ENCODE results near the gene ABCC3.
"Not testable (repeated sequence)": the region's sequence is repeated elsewhere in the genome, so short reads cannot be mapped to it uniquely, and the experiment has no call there.

ABCC3 gene

DNA sequence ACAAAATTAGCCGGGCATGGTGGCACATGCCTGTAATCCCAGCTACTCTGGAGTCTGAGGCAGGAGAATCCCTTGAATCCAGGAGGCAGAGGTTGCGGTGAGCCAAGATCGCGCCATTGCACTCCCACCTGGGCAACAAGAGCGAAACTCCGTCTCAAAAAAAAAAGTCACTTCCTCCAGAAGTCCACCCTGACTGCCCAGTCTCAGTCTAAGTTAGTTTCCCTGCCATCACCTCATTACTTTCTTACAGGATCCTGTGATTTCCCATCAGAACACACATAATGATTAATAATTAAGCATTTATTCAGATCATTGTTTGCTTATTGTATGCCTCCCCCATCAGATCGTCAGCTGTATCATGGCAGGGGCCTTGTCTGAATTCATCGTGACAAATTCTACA, 31.6 kb downstream of the ABCC3 start:
- DNase-seq (ENCODE audit: low spot score) = no peak

DNA sequence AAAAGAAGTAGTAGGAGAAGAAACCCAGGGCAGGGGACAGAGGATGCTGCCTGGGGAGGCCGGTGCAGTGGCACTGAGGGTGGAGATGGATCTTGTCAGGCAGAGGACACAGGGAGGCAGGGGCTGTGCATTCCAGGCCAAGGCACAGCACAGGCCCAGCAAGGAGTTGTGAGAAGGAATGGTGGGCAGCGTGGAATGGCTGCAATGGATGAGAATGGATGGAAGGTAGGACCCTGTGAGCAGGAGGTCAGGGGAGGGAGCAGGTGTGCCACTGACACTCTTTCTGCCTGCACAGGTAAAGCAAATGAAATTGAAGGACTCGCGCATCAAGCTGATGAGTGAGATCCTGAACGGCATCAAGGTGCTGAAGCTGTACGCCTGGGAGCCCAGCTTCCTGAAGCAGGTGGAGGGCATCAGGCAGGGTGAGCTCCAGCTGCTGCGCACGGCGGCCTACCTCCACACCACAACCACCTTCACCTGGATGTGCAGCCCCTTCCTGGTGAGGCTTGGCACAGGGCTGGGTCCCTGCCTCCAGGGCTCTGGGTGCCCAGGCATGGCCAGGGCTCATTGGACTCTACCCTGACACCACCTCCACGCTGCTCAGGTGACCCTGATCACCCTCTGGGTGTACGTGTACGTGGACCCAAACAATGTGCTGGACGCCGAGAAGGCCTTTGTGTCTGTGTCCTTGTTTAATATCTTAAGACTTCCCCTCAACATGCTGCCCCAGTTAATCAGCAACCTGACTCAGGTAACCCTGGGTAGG, 32.8 kb downstream of the ABCC3 start:
- DNase-seq (ENCODE audit: low spot score) = no peak

GRCh38 chr17:50668025-50668837, 33.5 kb downstream of the ABCC3 start:
- no peak for DNase-seq (ENCODE audit: low spot score)

DNA sequence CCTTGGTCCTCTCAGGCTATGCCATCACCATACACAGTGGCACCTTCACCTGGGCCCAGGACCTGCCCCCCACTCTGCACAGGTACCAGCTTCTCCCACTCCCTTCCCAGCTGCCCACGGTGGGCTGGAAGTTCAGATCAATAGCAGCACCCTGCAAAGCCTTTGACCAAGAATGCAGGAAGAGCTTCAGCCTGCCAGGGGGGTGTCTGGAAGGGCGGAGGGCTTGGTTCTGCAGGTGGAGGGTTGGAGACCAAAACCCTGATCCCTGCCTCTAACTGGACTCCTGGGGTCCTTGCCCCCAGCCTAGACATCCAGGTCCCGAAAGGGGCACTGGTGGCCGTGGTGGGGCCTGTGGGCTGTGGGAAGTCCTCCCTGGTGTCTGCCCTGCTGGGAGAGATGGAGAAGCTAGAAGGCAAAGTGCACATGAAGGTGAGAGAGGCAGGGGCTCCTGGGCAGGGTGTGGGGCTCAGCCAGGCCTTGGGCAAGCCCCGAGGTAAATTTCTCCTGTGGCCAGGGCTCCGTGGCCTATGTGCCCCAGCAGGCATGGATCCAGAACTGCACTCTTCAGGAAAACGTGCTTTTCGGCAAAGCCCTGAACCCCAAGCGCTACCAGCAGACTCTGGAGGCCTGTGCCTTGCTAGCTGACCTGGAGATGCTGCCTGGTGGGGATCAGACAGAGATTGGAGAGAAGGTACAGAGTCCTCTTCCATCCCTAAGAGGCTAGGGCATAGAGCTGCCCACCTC, 34.3 kb downstream of the ABCC3 start:
- DNase-seq (ENCODE audit: low spot score) = no peak

DNA sequence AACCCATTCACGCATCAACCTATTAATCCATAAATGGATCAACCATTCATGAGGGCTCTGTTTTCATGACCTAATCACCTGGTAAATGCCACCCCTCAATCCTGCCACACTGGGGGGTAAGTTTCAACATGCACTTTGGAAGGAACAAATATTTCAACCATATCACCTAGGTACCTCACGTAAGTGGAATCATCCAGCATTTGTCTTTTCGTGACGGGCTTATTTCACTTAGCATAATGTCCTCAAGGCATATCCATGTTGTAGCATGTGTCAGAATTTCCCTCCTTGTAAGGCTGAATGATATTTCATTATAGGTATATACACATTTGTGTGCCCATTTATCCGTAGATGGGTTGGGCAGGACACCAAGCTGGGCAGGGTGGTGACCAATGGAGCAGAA, 37.4 kb downstream of the ABCC3 start:
- DNase-seq (ENCODE audit: low spot score) = no peak

DNA sequence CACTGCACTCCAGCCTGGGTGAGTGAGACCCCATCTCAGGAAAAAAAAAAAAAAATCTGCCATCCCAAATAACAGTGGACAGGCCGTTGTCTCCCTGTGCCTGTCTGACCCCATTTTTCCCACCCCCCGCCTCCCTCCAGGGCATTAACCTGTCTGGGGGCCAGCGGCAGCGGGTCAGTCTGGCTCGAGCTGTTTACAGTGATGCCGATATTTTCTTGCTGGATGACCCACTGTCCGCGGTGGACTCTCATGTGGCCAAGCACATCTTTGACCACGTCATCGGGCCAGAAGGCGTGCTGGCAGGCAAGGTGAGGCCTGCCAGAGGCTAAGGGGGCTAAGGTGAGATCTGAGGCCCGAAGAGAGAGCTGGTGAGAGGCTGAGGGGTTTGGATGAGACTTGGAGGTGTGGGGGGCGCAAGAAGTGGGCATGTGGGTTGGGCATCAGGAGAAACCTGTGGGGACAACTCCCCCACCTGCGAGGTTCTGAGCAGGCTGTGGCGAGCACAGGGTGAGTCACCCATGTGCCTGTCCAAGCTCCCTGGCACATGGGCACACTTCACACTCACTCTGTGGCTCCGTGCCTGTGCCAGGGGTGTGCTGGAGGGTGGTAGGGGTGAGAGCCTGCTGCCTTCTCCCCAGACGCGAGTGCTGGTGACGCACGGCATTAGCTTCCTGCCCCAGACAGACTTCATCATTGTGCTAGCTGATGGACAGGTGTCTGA, 38.3 kb downstream of the ABCC3 start:
- no peak for DNase-seq (ENCODE audit: low spot score)

DNA sequence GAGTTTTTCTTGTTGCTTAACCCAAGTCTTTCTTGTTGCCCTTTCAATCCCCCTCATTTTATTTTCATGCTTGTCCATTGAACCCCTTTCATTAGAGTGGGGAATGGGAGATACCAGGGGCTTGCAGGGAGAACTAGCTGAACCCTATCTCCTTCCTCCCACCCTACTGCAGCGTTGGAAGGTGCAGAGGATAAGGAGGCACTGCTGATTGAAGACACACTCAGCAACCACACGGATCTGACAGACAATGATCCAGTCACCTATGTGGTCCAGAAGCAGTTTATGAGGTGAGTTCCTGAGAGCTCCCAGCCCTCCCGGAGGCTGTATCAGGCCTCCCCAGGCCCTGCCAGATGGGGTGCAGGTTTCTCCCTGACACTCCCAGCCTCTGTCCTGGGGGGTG, 40.5 kb downstream of the ABCC3 start:
- no peak for DNase-seq (ENCODE audit: low spot score)

- no peak for DNase-seq (ENCODE audit: low spot score)
Observed at GRCh38 chr17:50675627-50676026, 40.9 kb downstream of the ABCC3 start.

DNA sequence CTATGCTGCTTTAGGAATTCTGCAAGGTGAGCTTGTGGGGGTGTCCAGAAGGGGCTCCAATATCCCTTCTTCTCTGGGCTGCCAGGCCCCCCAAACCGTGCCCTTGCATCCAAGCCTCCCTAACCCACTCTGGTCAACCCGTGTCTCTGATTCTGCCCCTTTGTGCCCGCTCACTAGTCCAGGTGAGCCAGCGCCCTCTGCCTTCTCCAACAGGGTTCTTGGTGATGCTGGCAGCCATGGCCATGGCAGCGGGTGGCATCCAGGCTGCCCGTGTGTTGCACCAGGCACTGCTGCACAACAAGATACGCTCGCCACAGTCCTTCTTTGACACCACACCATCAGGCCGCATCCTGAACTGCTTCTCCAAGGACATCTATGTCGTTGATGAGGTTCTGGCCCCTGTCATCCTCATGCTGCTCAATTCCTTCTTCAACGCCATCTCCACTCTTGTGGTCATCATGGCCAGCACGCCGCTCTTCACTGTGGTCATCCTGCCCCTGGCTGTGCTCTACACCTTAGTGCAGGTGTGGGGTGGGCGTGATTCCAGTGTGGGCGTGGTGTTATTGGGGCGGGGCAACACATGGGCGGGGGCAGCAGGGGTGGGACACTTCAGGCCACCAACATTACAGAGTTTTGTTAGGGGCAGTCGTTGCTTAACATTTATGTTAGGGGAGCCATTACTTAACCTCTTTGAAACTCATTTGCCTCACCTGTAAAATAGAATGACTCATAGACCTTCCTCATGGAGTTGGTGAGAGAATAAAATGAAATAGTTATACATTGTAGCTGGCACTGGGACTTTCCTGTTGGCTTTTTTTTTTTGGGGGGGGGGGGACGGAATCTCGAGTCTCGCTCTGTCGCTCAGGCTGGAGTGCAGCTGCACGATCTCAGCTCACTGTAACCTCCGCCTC, 41.6 kb downstream of the ABCC3 start:
- no peak for DNase-seq (ENCODE audit: low spot score)

GRCh38 chr17:50677851-50678375, 43.2 kb downstream of the ABCC3 start:
- no peak for DNase-seq (ENCODE audit: low spot score)

DNA sequence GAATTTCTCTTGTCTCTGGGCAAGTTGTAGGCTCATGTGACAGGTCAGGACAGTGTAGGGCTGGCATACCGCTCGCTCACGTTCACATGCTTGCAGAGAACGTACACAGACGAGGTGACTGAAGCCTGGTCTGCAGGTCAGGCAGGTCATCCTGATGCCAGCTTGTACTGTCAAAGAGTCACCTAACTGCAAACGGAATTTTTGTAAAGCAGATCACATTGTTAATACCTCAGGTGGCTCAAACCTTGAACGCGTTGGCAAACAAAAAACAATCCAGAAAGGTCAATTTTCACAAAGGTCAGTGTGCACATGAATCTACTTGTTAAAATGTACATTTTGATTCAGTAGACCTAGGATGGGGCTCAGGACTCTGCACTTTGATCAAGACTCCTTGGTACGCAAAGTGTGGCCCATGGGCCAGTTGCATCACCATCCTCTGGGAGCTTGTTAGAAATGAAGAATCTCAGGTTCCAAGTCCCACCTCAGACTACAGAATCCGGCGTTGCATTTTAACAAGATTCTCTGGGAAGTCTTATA, 44.4 kb downstream of the ABCC3 start:
- no peak for DNase-seq (ENCODE audit: low spot score)

- no peak for DNase-seq (ENCODE audit: low spot score)
Observed at GRCh38 chr17:50680126-50680525, 45.4 kb downstream of the ABCC3 start.

DNA sequence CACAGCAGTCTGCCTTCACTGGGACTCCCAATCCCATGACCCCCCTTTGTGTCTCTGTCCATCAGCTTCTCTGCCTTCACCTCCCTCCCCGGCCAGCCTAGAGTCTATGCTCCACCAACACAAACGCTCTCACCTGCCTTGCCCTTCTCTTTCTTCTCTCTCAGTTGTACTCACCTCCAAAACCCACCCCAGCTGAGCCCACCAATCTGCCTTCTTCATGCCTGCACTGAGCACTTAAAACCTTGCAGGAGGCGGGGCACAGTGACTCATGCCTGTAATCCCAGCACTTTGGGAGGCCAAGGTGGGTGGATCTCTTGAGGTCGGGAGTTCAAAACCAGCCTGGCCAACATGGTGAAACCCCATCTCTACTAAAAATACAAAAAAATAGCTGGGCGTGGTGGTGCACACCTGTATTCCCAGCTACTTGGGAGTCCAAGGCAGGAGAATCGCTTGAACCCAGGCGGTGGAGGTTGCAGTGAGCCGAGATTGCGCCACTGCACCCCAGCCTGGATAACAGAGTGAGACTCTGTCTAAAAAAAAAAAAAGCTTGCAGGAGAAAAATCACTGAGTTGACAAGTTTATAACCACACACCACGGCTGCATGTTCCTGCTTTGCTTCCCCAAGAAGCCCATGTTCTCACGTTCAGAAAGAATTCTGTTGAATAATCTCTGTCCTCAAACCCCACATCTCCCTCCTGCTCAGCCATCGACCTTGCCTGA, 46.0 kb downstream of the ABCC3 start:
- not testable (repeated sequence) for DNase-seq (ENCODE audit: low spot score)

DNA sequence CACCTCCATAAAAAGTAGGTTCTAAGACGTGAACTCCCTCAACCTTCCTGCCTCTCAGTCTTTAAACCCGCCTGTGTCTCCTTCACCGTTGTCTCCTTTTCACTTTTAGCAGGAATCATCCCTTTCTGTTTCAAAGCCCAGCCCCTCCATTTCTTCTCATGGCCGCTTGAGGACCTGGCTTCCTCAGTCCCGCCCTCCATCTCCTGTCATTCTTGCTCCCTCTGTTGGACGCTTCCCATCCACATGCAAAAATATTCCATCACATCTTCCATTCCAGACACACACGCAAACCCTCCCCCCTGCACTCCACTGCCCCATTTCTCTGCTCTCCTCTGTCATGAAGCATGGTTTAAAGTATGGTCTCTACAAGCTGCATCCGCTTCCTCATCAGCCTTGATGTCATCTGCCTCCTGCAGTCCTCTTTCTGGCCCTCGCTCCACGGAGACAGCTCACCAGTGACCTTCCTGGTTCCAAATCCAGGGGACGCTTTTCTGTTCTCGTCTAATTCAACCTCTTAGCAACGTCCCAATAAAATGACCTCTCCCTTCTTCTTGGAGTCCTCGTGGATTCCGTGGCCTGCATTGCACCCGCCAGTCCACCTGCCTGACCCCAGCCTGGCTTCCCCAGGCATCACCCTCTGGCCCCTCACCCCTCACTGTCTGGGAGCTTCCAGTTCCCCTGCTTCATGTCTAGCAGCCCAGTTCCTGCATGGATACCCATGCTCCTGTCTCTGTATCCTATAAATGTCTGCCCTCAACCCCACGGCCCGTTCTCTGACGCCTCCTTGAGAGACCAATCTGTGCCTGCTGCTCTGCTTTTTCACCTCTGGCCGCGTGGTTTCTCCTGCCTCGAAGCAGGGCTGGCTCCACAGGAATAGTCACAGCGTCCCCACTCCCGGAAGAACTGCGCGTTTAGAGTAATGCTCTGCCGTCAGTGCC, 46.9 kb downstream of the ABCC3 start:
- peak; percentile 80 for DNase-seq (ENCODE audit: low spot score)

DNA sequence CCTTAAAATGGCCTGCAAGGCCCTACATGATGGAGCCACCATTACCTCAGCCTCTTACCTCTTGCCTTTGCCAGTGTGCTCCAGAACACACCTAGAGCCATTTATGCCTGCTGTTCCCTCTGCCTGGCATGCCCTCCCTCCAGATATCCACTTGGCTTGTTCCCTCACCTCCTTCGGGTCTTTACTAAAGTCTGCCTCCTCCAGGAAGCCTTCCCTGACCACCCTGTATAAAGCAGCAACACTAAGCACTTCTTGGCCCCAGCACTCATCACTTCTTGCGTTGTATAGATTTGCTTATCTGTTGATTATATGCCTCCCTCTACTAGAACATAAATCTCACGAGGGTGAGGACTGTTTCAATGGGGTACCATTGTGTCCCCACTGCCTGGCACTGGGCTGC, 47.8 kb downstream of the ABCC3 start:
- DNase-seq (ENCODE audit: low spot score) = no peak

DNA sequence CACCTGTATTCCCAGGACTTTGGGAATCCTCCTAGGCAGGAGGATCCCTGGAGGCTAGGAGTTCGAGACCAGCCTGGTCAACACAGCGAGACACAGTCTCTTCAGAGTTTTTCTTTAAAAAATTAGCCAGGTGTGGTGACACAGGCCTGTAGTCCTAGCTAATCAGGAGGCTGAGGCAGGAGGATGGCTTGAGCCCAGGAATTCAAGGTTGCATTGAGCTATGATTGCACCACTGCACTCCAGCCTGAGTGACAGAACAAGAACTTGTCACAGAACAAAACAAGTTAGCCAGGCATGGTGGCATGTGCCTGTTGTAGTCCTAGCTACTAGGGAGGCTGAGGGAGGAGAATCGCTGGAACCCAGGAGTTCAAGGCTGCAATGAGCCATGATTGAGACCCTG, 48.3 kb downstream of the ABCC3 start:
- no peak for DNase-seq (ENCODE audit: low spot score)

- no peak for DNase-seq (ENCODE audit: low spot score)
Observed at GRCh38 chr17:50683434-50684287, 49.0 kb downstream of the ABCC3 start.

DNA sequence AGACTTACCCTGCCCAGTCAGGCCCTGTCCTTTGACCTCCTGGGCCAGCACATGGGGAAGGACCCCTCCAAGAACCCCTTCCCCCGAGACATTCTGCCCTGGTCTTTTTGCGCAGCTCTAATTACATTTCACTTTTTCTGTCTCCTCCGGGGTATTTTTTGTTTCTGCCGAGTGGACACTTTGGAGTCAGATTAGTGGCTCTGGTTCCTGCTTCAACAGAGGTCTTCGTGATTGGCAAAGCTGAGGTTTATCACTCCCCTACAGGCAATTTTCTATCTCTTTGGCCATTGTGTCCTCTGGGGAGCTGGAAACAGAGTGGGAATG, 49.6 kb downstream of the ABCC3 start:
- DNase-seq (ENCODE audit: low spot score) = no peak
